H1 (cell line): ENCODE measurements around the gene ZNF202. TPM values are rescaled to one million over a fixed set of nuclear protein-coding genes. Genes with fewer than 3 reads are reported as not detected.

Experiments
- CTCF ChIA-PET: fragments of 300-600 bp; sonication (Branson Sonifier 250); formaldehyde crosslinking; loops from one replicate; lab custom pipeline; 2021; ENCODE audit not compliant: partially characterized antibody; lab: Charles Lee
- POLR2A ChIA-PET: fragments of 300-600 bp; sonication (Branson Sonifier 250); formaldehyde crosslinking; loops from one replicate; lab custom pipeline; 2021; ENCODE audit warnings: inconsistent platforms; ENCODE audit not compliant: partially characterized antibody; lab: Charles Lee
- DNase-seq, 2 experiments: peaks; one replicate each; pipeline versions ENCODE4 v3.0.0 to v3.0.0-alpha.2; 2010 to 2022; ENCODE audit warnings: low spot score in 2 of 2, low read depth in 1 of 2, mixed read lengths in 1 of 2
- FAIRE-seq: peaks from 2 replicates; lab custom pipeline; 2011; peaks lifted over from hg19 to GRCh38; lab: Jason Lieb, UNC
- H2AFZ ChIP-seq: 2 replicates; pipeline ENCODE4 v1.8.1; 2012; ENCODE audit warnings: low read length, inconsistent platforms
- H2AK5ac ChIP-seq: 2 replicates; pipeline ENCODE4 v1.6.1; 2013; ENCODE audit warnings: low read depth, low read length
- H2BK120ac ChIP-seq: replicated peaks from 2 replicates; pipeline ENCODE3; 2013; ENCODE audit warnings: low read depth, low read length, inconsistent platforms
- H2BK12ac ChIP-seq: 2 replicates; pipeline ENCODE4 v1.6.1; 2013; ENCODE audit warnings: low read depth, low read length
- H2BK15ac ChIP-seq: 2 replicates; pipeline ENCODE4 v1.6.1; 2013; ENCODE audit warnings: low read length
- H2BK20ac ChIP-seq: 2 replicates; pipeline ENCODE4 v1.6.1; 2013; ENCODE audit warnings: low read length
- H2BK5ac ChIP-seq: 2 replicates; pipeline ENCODE4 v1.6.1; 2013; ENCODE audit warnings: low read depth, low read length
- H3K14ac ChIP-seq: 2 replicates; pipeline ENCODE4 v1.6.1; 2013; ENCODE audit warnings: inconsistent platforms; ENCODE audit not compliant: insufficient read length
- H3K18ac ChIP-seq: 2 replicates; pipeline ENCODE4 v1.6.1; 2013; ENCODE audit warnings: low read length; ENCODE audit errors: extremely low read depth
- H3K23ac ChIP-seq: 2 replicates; pipeline ENCODE4 v1.6.1; 2013; ENCODE audit warnings: inconsistent platforms; ENCODE audit not compliant: insufficient read length
- H3K23me2 ChIP-seq: 2 replicates; pipeline ENCODE4 v1.6.1; 2013; ENCODE audit warnings: low read depth, low read length
- H3K27ac ChIP-seq: 2 replicates; pipeline ENCODE4 v1.6.1; 2011; ENCODE audit warnings: low read depth, low read length, inconsistent platforms
- H3K27me3 ChIP-seq, 4 experiments: replicated peaks in 1 of 4; 1 replicate in 1 of 4; 2 replicates in 3 of 4; pipeline versions ENCODE4 v1.6.1 to v1.8.1; 2011 to 2013; ENCODE audit warnings: low read length in 3 of 4, mild to moderate bottlenecking in 3 of 4, inconsistent platforms in 2 of 4, mixed read lengths in 2 of 4, moderate library complexity in 1 of 4; ENCODE audit not compliant: control insufficient read depth in 3 of 4, insufficient read depth in 3 of 4; ENCODE audit errors: extremely low read depth in 1 of 4
- H3K36me3 ChIP-seq, 4 experiments: 2 replicates each; pipeline versions ENCODE4 v1.6.1 to v1.8.1; 2011 to 2013; ENCODE audit warnings: mild to moderate bottlenecking in 4 of 4, low read length in 3 of 4, moderate library complexity in 2 of 4, control low read depth in 1 of 4, inconsistent platforms in 1 of 4; ENCODE audit not compliant: insufficient read depth in 4 of 4, control insufficient read depth in 2 of 4
- H3K4ac ChIP-seq: replicated peaks from 2 replicates; pipeline ENCODE3; 2013; ENCODE audit warnings: low read length, low read depth, mixed read lengths, inconsistent platforms; ENCODE audit not compliant: insufficient read length
- H3K4me1 ChIP-seq, 4 experiments: replicated peaks in 1 of 4; 1 replicate in 1 of 4; 2 replicates in 3 of 4; pipeline versions ENCODE4 v1.6.1 to v1.8.1; 2011 to 2013; ENCODE audit warnings: low read length in 3 of 4, inconsistent platforms in 2 of 4, mixed read lengths in 1 of 4; ENCODE audit not compliant: insufficient read depth in 4 of 4, control insufficient read depth in 3 of 4
- H3K4me2 ChIP-seq, 2 experiments: 2 replicates each; pipeline versions ENCODE4 v1.6.1 to v1.8.1; 2011 to 2013; ENCODE audit warnings: low read depth in 2 of 2, low read length in 2 of 2, control low read depth in 1 of 2, inconsistent platforms in 1 of 2, mild to moderate bottlenecking in 1 of 2; ENCODE audit not compliant: insufficient read depth in 1 of 2
- H3K4me3 ChIP-seq, 4 experiments: fragments of 200-600, 300-600 bp in 1 of 4; sonication (generic), shearing (Covaris generic), sonication (Bioruptor Twin) in 1 of 4; 2 replicates each; pipeline versions ENCODE4 v1.5.1 to v1.8.1; 2011 to 2016; ENCODE audit warnings: low read length in 4 of 4, low read depth in 3 of 4, control low read depth in 2 of 4, inconsistent platforms in 2 of 4, mild to moderate bottlenecking in 2 of 4, mixed read lengths in 1 of 4, moderate library complexity in 1 of 4; ENCODE audit not compliant: insufficient read depth in 2 of 4; ENCODE audit errors: extremely low read depth in 1 of 4
- H3K56ac ChIP-seq: replicated peaks from 2 replicates; pipeline ENCODE3; 2013; ENCODE audit warnings: low read depth, mild to moderate bottlenecking, mixed read lengths, low read length, inconsistent platforms; ENCODE audit not compliant: insufficient read length
- H3K79me1 ChIP-seq: 2 replicates; pipeline ENCODE4 v1.6.1; 2013; ENCODE audit warnings: low read depth, low read length, control low read depth
- H3K79me2 ChIP-seq, 2 experiments: 2 replicates each; pipeline versions ENCODE4 v1.6.1 to v1.8.1; 2012 to 2013; ENCODE audit warnings: low read length in 2 of 2, mild to moderate bottlenecking in 2 of 2, inconsistent platforms in 1 of 2; ENCODE audit not compliant: insufficient read depth in 2 of 2, control insufficient read depth in 1 of 2
- H3K9ac ChIP-seq, 4 experiments: replicated peaks in 1 of 4; 1 replicate in 1 of 4; 2 replicates in 3 of 4; pipeline versions ENCODE4 v1.6.1 to v1.8.1; 2011 to 2013; ENCODE audit warnings: low read depth in 3 of 4, low read length in 3 of 4, control low read depth in 2 of 4, mild to moderate bottlenecking in 2 of 4, moderate library complexity in 2 of 4, inconsistent platforms in 1 of 4; ENCODE audit errors: extremely low read depth in 1 of 4
- H3K9me3 ChIP-seq, 2 experiments: 2 replicates each; pipeline versions ENCODE4 v1.6.1 to v1.8.1; 2012 to 2013; ENCODE audit warnings: mild to moderate bottlenecking in 2 of 2, moderate library complexity in 2 of 2, control low read depth in 1 of 2, inconsistent platforms in 1 of 2, low read depth in 1 of 2, low read length in 1 of 2, mixed read lengths in 1 of 2; ENCODE audit not compliant: insufficient read depth in 2 of 2
- H4K20me1 ChIP-seq, 2 experiments: replicated peaks in 1 of 2; 2 replicates each; pipeline versions ENCODE3 to v1.8.1; 2011 to 2013; ENCODE audit warnings: inconsistent platforms in 2 of 2, low read length in 2 of 2, mild to moderate bottlenecking in 1 of 2; ENCODE audit not compliant: insufficient read depth in 2 of 2, control insufficient read depth in 1 of 2
- H4K5ac ChIP-seq: 2 replicates; pipeline ENCODE4 v1.6.1; 2013; ENCODE audit warnings: low read length, low read depth, mixed read lengths, inconsistent platforms; ENCODE audit not compliant: insufficient read length
- H4K8ac ChIP-seq: 2 replicates; pipeline ENCODE4 v1.8.0; 2013; ENCODE audit warnings: mild to moderate bottlenecking, moderate library complexity, low read length, inconsistent platforms; ENCODE audit not compliant: insufficient read depth; ENCODE audit errors: extremely low read depth
- H4K91ac ChIP-seq: replicated peaks from 2 replicates; pipeline ENCODE3; 2013; ENCODE audit warnings: low read length, mixed read lengths, inconsistent platforms; ENCODE audit not compliant: insufficient read length
- EZH2 ChIP-seq: fragments of 200-600 bp; sonication (generic); IDR thresholded peaks from 2 replicates; pipeline ENCODE4 v1.7.1; 2012; ENCODE audit warnings: low read depth, mild to moderate bottlenecking, moderate library complexity, low read length, inconsistent platforms; ENCODE audit not compliant: severe bottlenecking
- PHF8 ChIP-seq: fragments of 200-600 bp; sonication (generic); conservative IDR thresholded peaks from 2 replicates; pipeline ENCODE4 v1.7.1; 2012; ENCODE audit warnings: low read depth, mild to moderate bottlenecking, inconsistent platforms, low read length, moderate library complexity
- SUZ12 ChIP-seq: fragments of 200-600 bp; sonication (generic); IDR thresholded peaks from 2 replicates; pipeline ENCODE4 v1.6.1; 2012; ENCODE audit warnings: mild to moderate bottlenecking, inconsistent platforms, low read length, moderate library complexity, mixed read lengths
- TEAD4 ChIP-seq: IDR thresholded peaks from 2 replicates; pipeline ENCODE4 v1.6.1; 2012; ENCODE audit warnings: low read depth, low read length, inconsistent platforms, mixed read lengths
- WGBS, 2 experiments: shearing (Covaris generic) in 1 of 2; methylation state at CpG; one replicate each; pipeline versions ENCODE4 v1.1.6 to v1.1.7; 2013 to 2015; ENCODE audit warnings: low lambda C conversion rate in 2 of 2, mixed read lengths in 2 of 2, inconsistent platforms in 1 of 2, low coverage in 1 of 2, missing lambda C conversion rate in 1 of 2; ENCODE audit not compliant: insufficient replicate concordance in 2 of 2, insufficient coverage in 1 of 2, insufficient read length in 1 of 2; ENCODE audit errors: extremely low coverage in 1 of 2, missing lambda C conversion rate in 1 of 2; 5-methylcytosine and 5-hydroxymethylcytosine counted together
- polyA plus RNA-seq, 7 experiments: library from polyadenylated mRNA; depleted of rRNA in 3 of 7; stranded (reverse) in 5 of 7; unstranded in 2 of 7; fragments of >200 nt in 5 of 7; fragments of 200-250 nt in 2 of 7; gene quantifications; 1 replicate in 5 of 7; 2 replicates in 1 of 7; 4 replicates in 1 of 7; pipeline versions ENCODE4 v1.2.1 to v1.2.3, GENCODE V29; 2011 to 2013; ENCODE audit warnings: missing spikeins in 2 of 7, mixed read lengths in 2 of 7
- total RNA-seq: library from RNA; stranded (reverse); fragmentation: NEBNext Ultra II Directional; extraction: Animal tissue kit (Norgen Biotek cat#: 25700); gene quantifications from 2 replicates; pipeline ENCODE4 v1.2.1, GENCODE V29; 2021
- TF ChIP-seq, protein P1 (sequence below): IDR thresholded peaks from 2 replicates; pipeline ENCODE4 v1.6.1; 2011; ENCODE audit warnings: low read depth, mild to moderate bottlenecking, low read length; ENCODE audit not compliant: insufficient read depth
- TF ChIP-seq, protein P2 (sequence below): IDR thresholded peaks from 2 replicates; pipeline ENCODE4 v1.6.1; 2012; ENCODE audit warnings: inconsistent platforms
- TF ChIP-seq, protein P3 (sequence below): IDR thresholded peaks from 2 replicates; pipeline ENCODE4 v1.6.1; 2012; ENCODE audit warnings: low read length, inconsistent platforms
- TF ChIP-seq, protein P4 (sequence below), 3 experiments: IDR thresholded peaks; 1 replicate in 2 of 3; 2 replicates in 1 of 3; pipeline versions ENCODE4 v1.5.1 to v1.6.1; 2011; ENCODE audit warnings: low read length in 3 of 3, mild to moderate bottlenecking in 3 of 3, inconsistent platforms in 2 of 3, low read depth in 1 of 3, moderate library complexity in 1 of 3; ENCODE audit not compliant: insufficient read depth in 1 of 3; ENCODE audit errors: control extremely low read depth in 1 of 3

Gene ZNF202
- total and polyA plus RNA-seq, 2 of the 8 experiments (the other 6 are each of a cell fraction or from before 2014, with no cell fraction given) = 14.1 to 33.9 TPM

DNA sequence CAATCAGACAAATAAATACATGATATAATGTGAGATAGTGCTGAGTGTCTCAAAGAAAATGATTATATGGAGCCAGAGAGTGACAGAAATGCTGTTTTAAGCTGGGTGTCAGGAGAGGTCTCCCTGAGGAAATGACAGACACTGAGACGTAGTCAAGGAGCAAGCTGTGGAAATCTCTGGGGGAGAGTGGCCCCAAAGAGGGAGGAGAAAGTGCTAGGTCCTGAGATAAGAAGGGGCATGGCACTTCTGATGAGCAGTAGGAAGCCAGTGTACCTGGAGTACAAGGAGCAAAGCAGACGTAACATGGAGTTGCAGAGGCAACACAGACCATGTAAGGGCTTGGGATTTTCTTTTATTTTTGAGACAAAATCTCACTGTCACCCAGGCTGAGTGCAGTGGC is 38.8 kb downstream of the ZNF202 start:
- H3K9ac ChIP-seq = no peak overlapping the region
- no peak overlapping the region for H4K91ac ChIP-seq
- H3K4me1 ChIP-seq = no peaks in the 10 kb centered on the region
- no peak overlapping the region for H4K8ac ChIP-seq
- POLR2A ChIA-PET = no interaction called here
- H3K4me3 ChIP-seq = no peak overlapping the region
- no peak overlapping the region for H3K4me2 ChIP-seq
- H3K27me3 ChIP-seq = no peaks in the 10 kb centered on the region; a peak in 1 of 7 replicates
- no peaks in the 10 kb centered on the region for H3K23me2 ChIP-seq
- CTCF ChIA-PET = interaction anchor here (0.7 to 11.6 kb wide), 6 partner anchors 9 to 415 kb away, joined by 3 to 301 read pairs (median 5); partner anchors contain the start of gene SCN3B
- H2BK20ac ChIP-seq = no peak overlapping the region
- H3K18ac ChIP-seq = no peak overlapping the region
- FAIRE-seq (no peak), DNase-seq (no peak)
- H3K9me3 ChIP-seq = no peaks in the 10 kb centered on the region
- H3K4ac ChIP-seq = no peak overlapping the region
- no peak overlapping the region for H3K56ac ChIP-seq
- H2BK12ac ChIP-seq = no peak overlapping the region
- H3K27ac ChIP-seq = no peak overlapping the region
- H2AFZ ChIP-seq = no peak overlapping the region
- H3K23ac ChIP-seq = no peak overlapping the region
- H3K14ac ChIP-seq = no peak overlapping the region
- H4K20me1 ChIP-seq = no peaks in the 10 kb centered on the region
- no peaks in the 10 kb centered on the region for H3K36me3 ChIP-seq
- H2BK120ac ChIP-seq = no peak overlapping the region
- H2BK15ac ChIP-seq = no peak overlapping the region
- no peak overlapping the region for H4K5ac ChIP-seq
- H3K79me2 ChIP-seq = no peaks in the 10 kb centered on the region
- no peak overlapping the region for H2BK5ac ChIP-seq
- H3K79me1 ChIP-seq = no peaks in the 10 kb centered on the region
- 86% methylated on average over 2 of the region's 2 CpGs; no CpG with 5 or more reads in 1 of the 2 experiments for WGBS, 2 experiments
- no peak overlapping the region for H2AK5ac ChIP-seq
- TF ChIP-seq TEAD4 (no peak), SUZ12 (no peak), PHF8 (no peak), EZH2 (no peak)
- TF ChIP-seq, protein P1, sequence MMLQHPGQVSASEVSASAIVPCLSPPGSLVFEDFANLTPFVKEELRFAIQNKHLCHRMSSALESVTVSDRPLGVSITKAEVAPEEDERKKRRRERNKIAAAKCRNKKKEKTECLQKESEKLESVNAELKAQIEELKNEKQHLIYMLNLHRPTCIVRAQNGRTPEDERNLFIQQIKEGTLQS = no peak
- TF ChIP-seq, protein P2, sequence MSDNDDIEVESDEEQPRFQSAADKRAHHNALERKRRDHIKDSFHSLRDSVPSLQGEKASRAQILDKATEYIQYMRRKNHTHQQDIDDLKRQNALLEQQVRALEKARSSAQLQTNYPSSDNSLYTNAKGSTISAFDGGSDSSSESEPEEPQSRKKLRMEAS = no peak
- TF ChIP-seq, protein P3, sequence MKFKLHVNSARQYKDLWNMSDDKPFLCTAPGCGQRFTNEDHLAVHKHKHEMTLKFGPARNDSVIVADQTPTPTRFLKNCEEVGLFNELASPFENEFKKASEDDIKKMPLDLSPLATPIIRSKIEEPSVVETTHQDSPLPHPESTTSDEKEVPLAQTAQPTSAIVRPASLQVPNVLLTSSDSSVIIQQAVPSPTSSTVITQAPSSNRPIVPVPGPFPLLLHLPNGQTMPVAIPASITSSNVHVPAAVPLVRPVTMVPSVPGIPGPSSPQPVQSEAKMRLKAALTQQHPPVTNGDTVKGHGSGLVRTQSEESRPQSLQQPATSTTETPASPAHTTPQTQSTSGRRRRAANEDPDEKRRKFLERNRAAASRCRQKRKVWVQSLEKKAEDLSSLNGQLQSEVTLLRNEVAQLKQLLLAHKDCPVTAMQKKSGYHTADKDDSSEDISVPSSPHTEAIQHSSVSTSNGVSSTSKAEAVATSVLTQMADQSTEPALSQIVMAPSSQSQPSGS = no peak
- TF ChIP-seq, protein P4, sequence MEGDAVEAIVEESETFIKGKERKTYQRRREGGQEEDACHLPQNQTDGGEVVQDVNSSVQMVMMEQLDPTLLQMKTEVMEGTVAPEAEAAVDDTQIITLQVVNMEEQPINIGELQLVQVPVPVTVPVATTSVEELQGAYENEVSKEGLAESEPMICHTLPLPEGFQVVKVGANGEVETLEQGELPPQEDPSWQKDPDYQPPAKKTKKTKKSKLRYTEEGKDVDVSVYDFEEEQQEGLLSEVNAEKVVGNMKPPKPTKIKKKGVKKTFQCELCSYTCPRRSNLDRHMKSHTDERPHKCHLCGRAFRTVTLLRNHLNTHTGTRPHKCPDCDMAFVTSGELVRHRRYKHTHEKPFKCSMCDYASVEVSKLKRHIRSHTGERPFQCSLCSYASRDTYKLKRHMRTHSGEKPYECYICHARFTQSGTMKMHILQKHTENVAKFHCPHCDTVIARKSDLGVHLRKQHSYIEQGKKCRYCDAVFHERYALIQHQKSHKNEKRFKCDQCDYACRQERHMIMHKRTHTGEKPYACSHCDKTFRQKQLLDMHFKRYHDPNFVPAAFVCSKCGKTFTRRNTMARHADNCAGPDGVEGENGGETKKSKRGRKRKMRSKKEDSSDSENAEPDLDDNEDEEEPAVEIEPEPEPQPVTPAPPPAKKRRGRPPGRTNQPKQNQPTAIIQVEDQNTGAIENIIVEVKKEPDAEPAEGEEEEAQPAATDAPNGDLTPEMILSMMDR (IDR thresholded peaks at IDR 0.05; ENCODE audit: control extremely low read depth in 1 of 3, insufficient read depth in 1 of 3, low read depth in 1 of 3, low read length in 3 of 3) = no peak
